ENCODE results near the gene PSMG4.
A peak's percentile ranks its signal among the peaks of the same experiment; 100 is the strongest.
"Not testable (repeated sequence)": the region's sequence is repeated elsewhere in the genome, so short reads cannot be mapped to it uniquely, and the experiment has no call there.

Gene PSMG4

GRCh38 chr6:3244003-3244831 lies 14.5 kb upstream of the PSMG4 start:
- no peak overlapping the region for H3K4me3 ChIP-seq (replicated peaks; ENCODE audit: low read depth, low read length)
- no peak for DNase-seq (ENCODE audit: extremely low read depth, low read depth)

GRCh38 chr6:3244832-3245161 lies 13.9 kb upstream of the PSMG4 start:
- not testable (repeated sequence) for DNase-seq (ENCODE audit: extremely low read depth, low read depth); H3K4me3 ChIP-seq (replicated peaks; ENCODE audit: low read depth, low read length)

More at GRCh38 chr6:3244003-3244831, 14.5 kb upstream of the PSMG4 start:
- no peak for TF ChIP-seq CTCF (IDR thresholded peaks at IDR 0.05; ENCODE audit: low read depth, low read length, missing control alignments)

DNA sequence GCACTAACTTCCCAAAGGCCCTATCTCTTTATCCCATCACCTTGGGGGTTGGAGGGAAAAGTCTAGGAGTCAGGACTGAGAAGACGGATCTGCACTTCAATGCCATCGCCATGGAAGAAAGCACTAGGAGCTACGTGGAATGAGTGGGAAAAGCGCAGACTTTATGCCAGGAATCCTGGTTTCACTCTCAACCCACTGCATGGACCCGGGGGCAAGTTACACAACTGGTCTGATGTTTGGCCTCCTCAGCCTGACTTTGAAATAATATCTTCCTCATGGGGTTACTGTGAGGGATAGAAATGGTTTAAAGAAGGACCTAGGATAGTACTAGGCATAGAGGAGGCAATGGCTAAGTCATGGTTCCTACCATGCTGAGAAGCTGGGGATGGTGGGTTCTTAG lies 13.5 kb upstream of the PSMG4 start:
- no peak for DNase-seq (ENCODE audit: extremely low read depth, low read depth)
- TF ChIP-seq CTCF (IDR thresholded peaks at IDR 0.05; ENCODE audit: low read depth, low read length, missing control alignments): no peak

GRCh38 chr6:3247255-3248146 lies 11.2 kb upstream of the PSMG4 start:
- TF ChIP-seq CTCF (IDR thresholded peaks at IDR 0.05; ENCODE audit: low read depth, low read length, missing control alignments): no peak
- peak overlapping the region; percentile 31 for H3K4me3 ChIP-seq (replicated peaks; ENCODE audit: low read depth, low read length)
- peak; percentile 50 for DNase-seq (ENCODE audit: extremely low read depth, low read depth)

More for the DNA sequence above, 13.5 kb upstream of the PSMG4 start:
- H3K4me3 ChIP-seq (replicated peaks; ENCODE audit: low read depth, low read length): no peak overlapping the region

GRCh38 chr6:3249821-3250220 lies 8.9 kb upstream of the PSMG4 start:
- no peak for DNase-seq (ENCODE audit: extremely low read depth, low read depth)
- TF ChIP-seq CTCF (IDR thresholded peaks at IDR 0.05; ENCODE audit: low read depth, low read length, missing control alignments): no peak
- H3K4me3 ChIP-seq (replicated peaks; ENCODE audit: low read depth, low read length): no peak overlapping the region

GRCh38 chr6:3250231-3250675 lies 8.5 kb upstream of the PSMG4 start:
- no peak for DNase-seq (ENCODE audit: extremely low read depth, low read depth)
- H3K4me3 ChIP-seq (replicated peaks; ENCODE audit: low read depth, low read length): no peak overlapping the region
- no peak for TF ChIP-seq CTCF (IDR thresholded peaks at IDR 0.05; ENCODE audit: low read depth, low read length, missing control alignments)
